Measurements from ENCODE around the gene CLCN2.

The CLCN2 gene

DNA sequence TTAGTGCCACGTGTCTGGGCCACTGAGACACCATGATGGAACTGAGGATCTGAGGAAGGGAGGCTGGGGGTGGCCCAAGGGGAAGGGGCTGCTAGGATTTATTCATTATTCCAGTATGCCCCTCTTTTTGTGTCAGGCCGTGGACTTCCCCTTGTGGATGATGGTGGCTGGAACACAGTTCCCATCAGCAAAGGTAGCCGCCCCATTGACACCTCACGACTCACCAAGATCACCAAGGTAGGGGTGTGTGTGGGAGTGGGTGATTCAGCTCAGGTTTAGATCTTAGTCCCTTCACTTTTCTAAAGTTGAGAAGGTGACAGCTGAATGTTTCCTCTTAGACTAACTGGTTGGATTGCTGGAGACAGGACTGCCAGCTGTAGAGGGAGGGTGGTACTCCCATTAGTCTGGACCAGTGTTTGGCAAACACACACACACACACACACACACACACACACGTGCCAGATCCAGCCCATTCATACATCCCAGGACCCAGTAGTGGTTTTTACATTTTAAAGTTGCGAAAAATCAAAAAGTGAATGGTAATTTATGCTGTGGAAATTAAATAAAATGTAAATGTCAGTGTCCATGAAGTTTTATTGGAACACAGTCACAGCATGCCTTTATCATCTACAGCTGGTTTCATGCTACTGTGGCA, 35.6 kb downstream of the CLCN2 start:
- DNase-seq (ENCODE audit: low read depth in 2 of 2): peak in 1 of 2 donors; percentile 33

DNA sequence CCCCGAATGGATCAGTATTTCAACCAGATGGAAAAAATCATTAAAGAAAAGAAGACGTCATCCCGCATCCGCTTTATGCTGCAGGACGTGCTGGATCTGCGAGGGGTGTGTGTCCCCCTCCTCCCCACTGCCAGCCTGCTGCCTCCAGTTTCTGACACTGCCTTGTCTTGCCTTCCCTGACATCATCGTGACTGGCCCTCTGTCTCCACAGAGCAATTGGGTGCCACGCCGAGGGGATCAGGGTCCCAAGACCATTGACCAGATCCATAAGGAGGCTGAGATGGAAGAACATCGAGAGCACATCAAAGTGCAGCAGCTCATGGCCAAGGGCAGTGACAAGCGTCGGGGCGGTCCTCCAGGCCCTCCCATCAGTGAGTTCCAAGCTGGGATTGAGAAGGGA, 36.1 kb downstream of the CLCN2 start:
- DNase-seq (ENCODE audit: low read depth in 2 of 2): no peak

DNA sequence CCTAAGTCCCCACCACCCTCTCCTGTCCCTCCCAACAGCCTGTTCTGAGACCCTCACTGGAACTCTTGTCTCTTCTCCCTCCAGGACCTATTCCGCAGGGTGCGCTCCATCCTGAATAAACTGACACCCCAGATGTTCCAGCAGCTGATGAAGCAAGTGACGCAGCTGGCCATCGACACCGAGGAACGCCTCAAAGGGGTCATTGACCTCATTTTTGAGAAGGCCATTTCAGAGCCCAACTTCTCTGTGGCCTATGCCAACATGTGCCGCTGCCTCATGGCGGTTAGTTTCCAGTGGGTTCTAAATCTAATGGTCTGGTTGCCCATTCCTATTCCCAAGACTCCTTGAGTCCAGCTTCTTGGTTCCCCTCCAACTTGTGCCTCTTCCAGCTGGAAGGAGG, 37.7 kb downstream of the CLCN2 start:
- DNase-seq (ENCODE audit: low read depth in 2 of 2): no peak

DNA sequence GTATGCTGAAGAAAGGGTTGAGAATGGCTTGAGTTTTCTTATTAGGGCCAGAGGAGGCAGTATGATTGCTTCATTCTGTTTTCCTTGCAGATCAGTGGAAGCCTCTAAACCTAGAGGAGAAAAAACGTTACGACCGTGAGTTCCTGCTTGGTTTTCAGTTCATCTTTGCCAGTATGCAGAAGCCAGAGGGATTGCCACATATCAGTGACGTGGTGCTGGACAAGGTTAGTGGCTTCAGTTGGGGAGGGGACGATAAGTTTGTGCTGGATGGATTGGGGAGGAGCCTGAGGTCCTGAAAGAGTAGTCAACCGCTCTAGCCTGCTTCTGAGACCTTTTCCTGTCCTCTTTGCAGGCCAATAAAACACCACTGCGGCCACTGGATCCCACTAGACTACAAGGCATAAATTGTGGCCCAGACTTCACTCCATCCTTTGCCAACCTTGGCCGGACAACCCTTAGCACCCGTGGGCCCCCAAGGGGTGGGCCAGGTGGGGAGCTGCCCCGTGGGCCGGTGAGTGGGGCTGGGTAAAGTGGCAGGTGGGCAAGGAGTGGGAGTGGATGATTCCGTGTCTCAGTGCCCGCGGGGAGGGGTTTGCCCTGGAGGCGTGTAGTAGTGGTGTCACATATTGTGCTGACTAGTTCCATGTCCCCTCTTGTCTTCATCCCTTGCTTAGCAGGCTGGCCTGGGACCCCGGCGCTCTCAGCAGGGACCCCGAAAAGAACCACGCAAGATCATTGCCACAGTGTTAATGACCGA, 38.5 kb downstream of the CLCN2 start:
- no peak for DNase-seq (ENCODE audit: low read depth in 2 of 2)

DNA sequence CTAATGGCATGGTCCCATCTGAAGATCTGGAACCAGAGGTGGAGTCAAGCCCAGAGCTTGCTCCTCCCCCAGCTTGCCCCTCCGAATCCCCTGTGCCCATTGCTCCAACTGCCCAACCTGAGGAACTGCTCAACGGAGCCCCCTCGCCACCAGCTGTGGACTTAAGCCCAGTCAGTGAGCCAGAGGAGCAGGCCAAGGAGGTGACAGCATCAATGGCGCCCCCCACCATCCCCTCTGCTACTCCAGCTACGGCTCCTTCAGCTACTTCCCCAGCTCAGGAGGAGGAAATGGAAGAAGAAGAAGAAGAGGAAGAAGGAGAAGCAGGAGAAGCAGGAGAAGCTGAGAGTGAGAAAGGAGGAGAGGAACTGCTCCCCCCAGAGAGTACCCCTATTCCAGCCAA, 39.7 kb downstream of the CLCN2 start:
- DNase-seq (ENCODE audit: low read depth in 2 of 2): no peak

DNA sequence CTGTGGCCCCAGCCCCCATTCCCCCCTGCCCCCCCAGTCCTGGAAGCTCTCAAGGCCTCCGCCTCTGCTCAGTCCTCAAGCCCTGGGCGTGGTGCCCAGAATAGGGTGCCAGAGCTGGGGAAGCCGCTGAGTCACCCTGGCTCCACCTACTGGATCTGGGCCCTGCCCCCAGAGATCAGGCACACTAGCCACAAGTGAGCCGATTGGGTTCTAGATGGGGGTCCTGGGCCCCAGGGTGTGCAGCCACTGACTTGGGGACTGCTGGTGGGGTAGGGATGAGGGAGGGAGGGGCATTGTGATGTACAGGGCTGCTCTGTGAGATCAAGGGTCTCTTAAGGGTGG, 41.3 kb downstream of the CLCN2 start:
- peak in 1 of 2 donors; percentile 41 for DNase-seq (ENCODE audit: low read depth in 2 of 2)

DNA sequence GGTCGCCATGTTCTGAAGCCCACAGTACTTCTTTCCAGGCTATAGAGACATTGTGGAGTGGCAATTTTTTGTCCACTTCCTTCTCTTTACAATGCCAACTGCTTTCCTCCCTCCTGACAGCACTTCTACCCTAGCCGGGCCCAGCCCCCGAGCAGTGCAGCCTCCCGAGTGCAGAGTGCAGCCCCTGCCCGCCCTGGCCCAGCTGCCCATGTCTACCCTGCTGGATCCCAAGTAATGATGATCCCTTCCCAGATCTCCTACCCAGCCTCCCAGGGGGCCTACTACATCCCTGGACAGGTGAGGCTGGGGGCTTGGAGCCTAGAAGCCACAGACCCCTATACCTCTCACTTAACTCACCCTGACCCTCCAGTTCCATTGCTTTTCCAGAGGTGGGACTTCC, 44.2 kb downstream of the CLCN2 start:
- DNase-seq (ENCODE audit: low read depth in 2 of 2): no peak

DNA sequence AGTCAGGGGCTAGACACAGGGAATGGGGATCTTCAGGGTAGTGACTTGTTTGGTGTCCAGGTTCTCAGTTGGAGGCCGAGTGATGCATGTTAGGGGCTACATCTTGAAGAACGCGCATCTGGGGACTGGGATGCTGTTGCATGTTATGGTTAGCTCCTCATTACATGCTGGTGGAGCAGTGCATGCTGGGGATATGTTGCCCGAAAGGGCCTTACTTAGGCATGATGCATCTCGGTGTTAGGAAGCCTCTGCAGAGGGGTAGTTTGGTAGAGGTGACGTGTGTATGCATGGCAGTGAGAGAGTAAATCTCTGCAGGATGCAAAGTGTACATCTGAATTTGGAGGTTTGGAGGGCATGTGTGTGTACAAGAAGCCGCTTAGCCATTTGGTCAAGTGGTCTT, 44.6 kb downstream of the CLCN2 start:
- DNase-seq (ENCODE audit: low read depth in 2 of 2): no peak

DNA sequence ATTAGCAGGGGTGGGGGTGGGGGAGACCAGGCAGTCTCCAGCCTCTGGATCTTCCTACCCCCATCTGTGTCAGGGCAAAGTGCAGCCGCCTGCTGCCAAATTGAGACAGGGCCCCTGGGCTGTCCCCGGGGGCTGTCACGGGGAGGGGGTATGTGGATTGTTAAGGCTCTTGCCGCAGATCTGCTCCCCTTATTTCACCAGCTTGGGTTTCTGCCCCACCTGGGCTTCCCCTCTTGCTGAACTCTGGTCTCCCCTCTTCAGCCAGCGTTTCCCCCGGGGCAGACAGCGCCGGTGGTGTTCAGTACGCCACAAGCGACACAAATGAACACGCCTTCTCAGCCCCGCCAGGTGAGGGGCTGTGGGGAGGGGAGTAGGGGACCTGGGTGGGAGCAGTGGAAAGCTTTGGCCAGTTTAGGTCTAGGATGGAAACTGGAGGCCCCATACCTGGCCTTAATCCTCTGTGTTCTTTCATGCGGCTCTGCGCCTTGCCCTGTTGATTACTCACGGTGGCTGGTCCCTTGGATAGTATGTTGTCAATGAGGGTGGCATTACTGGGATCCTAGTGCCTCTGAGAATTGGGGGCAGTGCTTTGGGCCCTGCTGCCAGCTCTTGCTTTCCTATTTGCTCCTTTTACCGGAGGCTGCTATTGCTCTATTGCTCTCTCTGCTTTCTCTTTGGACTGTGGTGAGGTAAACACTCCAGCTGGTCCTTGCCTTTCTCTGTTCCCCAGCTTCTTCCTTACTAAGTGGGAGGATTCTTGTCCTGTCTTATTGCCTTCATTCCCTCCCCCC, 45.3 kb downstream of the CLCN2 start:
- DNase-seq (ENCODE audit: low read depth in 2 of 2): no peak

DNA sequence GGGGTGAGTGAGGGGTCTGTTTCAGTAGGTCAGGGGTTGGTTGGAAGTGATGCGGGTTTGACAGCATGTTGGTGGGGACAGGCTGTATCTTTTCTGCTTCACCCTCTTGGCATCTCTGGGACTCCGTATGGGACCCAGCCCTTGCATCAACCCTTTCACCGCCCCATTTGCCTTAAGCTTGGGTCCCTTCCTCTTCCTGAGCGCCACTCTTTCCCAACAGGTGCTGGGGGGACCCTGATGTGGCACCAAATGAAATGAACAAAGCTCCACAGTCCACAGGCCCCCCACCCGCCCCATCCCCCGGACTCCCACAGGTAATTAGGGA, 45.9 kb downstream of the CLCN2 start:
- no peak for DNase-seq (ENCODE audit: low read depth in 2 of 2)

DNA sequence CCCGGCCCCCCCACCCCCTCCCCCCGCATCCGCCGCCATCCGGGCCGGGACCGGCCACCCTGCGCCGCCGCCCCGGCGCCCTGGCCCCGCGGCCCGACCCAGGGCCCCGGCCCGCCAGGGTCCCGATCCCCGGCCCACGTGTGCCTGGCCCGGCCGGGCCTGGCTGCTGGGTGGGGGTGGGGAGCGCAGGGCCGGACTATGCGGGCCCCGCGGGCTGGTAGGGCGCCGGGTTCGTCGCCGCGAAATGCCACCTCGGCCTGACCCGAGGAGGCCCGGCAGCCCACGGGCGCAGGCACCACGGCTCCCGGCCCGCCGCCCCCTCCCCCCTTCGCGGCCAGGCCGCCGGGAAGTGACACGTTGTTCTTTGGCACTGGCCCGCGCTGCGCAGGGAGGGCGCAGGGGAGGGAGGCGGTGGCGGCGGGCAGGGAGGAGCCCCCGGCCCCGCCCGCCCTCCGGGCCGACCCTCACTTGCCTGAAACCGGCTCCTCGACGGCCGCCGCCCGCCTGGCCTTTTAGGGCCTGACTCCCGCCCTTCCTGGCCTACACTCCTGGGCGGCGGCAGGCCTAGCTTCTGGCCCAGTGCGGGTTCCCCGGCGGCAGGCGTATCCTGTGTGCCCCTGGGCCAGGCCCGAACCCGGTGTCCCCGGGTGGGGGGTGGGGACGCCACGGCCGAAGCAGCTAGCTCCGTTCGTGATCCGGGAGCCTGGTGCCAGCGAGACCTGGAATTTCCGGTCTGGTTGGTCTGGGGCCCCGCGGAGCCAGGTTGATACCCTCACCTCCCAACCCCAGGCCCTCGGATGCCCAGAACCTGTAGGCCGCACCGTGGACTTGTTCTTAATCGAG, 46.5 kb downstream of the CLCN2 start:
- DNase-seq (ENCODE audit: low read depth in 2 of 2): peak in 1 of 2 donors; percentile 51

DNA sequence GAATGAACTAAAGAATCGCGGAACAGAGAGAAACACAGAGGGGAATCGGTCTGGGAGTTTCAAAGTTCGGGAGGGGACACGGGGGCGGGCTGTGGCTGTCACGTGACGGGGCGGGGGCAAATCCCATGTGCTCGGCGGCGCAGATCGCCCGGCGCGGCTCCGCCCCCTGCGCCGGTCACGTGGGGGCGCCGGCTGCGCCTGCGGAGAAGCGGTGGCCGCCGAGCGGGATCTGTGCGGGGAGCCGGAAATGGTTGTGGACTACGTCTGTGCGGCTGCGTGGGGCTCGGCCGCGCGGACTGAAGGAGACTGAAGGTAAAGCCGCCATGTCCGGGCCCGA, 47.1 kb downstream of the CLCN2 start, which contains the start of gene EIF4G1:
Gene EIF4G1, plus strand, starts transcription at position 244 of the 337 bp plus-strand sequence. CDS start 1,191 bp downstream, outside the sequence.
- DNase-seq (ENCODE audit: low read depth in 2 of 2): peak; percentile 80 to 86

DNA sequence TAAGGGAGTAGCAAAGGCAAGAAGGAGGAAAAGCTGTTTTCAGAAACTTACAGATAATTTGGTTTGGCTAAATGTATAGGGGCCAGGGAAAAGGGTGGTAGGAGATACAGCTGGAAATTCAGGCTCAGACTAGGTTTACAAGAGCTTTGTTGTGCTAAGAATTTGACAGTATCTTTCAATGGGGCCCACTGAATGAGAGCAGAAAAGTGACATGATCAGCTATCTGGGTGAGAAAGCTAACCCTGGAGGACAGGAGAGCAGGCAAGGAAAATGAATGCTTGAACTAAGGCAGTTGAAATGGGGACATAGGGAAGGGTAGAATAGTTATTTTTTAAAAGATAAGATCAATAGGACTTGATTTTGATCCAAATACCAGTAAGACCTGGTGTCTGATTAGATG, 49.8 kb downstream of the CLCN2 start:
- DNase-seq (ENCODE audit: low read depth in 2 of 2): no peak

DNA sequence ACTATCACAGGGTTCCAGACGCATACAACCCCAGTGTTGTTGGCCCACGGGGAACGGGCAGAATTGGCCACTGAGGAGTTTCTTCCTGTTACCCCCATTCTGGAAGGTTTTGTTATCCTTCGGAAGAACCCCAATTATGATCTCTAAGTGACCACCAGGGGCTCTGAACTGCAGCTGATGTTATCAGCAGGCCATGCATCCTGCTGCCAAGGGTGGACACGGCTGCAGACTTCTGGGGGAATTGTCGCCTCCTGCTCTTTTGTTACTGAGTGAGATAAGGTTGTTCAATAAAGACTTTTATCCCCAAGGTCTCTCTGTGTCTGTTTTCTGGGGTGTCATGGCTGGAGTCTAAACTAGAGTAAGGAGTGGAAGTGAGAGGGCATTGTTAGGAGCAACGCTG, 52.7 kb downstream of the CLCN2 start:
- DNase-seq (ENCODE audit: low read depth in 2 of 2): no peak

DNA sequence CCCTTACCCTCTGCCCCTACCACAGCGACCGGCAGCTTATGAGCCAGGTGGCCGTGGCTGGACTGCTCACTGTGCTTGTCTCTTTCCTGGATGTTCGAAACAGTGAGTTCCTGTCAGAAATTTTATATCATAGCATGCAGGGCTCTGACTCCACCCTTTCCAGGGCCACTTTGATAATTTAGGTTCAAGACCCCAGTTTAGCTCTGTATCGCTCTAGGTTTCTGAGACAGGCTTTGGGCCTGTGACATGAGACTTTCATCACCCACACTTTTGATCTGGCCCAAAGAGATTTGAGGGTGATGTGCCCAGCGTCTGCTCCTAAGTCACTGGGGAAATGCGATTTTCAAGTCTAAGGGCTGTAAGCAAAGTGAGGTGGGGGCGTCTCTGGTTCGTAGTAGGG, 53.5 kb downstream of the CLCN2 start:
- no peak for DNase-seq (ENCODE audit: low read depth in 2 of 2)

DNA sequence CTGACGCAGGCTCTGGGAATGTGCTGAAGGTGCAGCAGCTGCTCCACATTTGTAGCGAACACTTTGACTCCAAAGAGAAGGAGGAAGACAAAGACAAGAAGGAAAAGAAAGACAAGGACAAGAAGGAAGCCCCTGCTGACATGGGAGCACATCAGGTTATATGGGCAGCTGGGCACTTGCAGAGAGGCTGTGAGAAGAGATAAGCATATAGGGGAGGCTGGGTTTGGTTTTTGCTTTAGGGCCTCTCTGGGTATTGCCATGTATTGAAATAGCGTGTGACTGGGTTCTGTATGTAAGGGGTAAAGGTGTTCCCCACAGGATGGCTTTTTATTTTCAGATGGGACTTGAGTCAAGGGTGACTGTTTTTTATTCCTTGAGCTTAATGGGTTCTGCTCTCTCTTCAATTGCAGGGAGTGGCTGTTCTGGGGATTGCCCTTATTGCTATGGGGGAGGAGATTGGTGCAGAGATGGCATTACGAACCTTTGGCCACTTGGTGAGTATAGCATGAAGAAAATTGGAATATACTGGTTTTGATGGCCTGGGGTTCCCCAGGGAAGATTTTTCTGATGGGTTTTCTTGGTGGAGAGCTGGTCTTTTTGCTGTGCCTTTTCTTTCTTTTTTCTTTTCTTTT, 54.9 kb downstream of the CLCN2 start:
- DNase-seq (ENCODE audit: low read depth in 2 of 2): no peak

DNA sequence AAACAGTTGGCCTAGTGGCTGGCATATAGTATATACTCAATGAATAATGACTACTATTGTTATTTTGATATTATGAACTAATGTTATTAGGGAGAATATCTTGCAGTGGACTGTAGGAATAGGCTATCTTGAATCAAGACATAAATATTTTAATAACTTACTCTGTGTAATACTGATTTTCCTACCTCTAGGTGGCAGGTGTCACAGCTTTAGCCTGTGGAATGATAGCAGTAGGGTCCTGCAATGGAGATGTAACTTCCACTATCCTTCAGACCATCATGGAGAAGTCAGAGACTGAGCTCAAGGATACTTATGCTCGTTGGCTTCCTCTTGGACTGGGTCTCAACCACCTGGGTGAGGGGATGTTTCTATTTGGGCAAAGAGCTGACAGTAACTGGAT, 55.8 kb downstream of the CLCN2 start:
- DNase-seq (ENCODE audit: low read depth in 2 of 2): no peak

DNA sequence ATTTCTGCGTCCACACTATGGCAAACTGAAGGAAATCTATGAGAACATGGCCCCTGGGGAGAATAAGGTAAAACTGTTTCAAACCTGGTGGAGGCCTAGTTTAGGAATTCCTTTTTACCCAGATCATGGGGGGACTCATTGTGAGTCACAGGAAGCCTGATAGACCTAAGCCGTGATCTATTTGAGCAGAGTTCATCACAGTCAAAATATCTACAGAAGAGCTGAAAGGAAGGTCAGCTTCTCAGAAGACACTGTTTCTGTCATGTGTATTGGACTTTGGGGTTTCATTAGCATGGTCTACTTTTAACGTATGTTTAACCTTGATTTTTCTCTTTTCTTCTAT, 61.1 kb downstream of the CLCN2 start:
- DNase-seq (ENCODE audit: low read depth in 2 of 2): no peak

DNA sequence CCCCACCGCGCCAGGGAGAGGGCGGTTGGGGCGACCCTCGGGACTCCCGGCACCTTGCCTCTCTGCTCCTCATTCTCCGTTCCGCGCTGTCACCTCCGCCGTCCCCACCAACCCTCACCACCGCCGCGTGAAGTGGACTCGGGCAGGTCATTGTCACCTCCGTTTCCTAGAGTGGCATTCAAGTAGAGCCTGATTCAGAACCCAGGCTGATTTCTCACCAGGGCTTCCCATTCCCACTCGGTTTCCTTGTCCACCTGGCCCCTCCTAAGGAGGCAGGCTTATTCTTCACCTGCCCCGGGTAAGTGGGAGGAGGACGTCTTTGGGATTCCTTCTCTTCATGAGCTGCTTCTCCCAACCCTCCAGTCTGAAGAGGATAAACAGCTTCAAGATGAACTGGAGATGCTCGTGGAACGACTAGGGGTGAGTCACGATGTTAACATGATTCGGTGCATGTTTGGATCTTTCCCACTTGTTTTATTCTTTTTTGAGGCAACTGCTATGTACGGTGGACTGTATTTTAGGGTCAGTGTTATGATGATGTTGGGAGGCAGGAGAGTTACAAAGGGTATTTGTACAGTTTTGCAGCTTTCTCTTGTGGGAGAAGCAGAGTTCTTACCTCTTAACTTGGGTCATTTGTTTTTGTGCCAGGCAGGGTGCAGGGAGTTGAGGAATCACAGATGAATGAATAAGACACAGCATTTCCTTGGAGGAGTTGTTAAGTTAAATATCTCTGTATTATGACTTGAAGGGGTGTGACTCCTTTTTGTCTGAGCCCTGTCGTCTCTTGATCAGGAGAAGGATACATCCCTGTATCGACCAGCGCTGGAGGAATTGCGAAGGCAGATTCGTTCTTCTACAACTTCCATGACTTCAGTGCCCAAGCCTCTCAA, 61.7 kb downstream of the CLCN2 start:
- DNase-seq (ENCODE audit: low read depth in 2 of 2): no peak

DNA sequence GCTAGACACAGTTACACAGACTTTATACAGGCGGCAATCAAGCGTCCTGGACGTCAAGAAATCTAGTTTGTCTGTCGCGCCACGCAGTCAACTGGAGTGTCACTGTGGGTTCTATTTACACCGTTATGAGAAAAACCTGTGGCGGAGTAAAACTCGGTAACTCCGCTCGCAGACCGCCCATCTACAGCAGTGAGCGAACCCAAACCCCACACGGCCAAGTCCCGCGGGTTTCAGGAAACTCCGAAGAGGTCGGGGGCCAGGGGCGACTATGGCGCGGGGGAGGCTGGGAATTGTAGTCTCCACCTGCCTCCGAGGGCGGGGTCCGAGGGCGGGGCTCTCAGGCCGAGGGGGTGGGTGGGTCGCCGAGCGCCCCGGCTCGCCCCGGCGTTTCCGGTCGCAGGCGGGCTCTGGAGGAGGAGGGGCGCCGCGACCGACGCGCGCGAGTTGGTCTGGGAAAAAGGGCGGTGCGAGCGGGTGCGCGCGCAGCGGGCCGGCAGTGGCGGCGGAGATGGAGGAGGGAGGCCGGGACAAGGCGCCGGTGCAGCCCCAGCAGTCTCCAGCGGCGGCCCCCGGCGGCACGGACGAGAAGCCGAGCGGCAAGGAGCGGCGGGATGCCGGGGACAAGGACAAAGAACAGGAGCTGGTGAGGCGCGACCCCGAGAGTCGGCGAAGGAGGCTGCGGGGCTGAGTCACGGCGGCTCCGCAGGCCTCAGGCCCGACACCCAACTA, 62.5 kb downstream of the CLCN2 start, which contains the start of gene PSMD2:
Gene PSMD2, plus strand, starts transcription at position 483 of the 729 bp plus-strand sequence. Its CDS starts 26 bp downstream, at position 509.
- peak; percentile 97 for DNase-seq (ENCODE audit: low read depth in 2 of 2)
